ENCODE measurements around the gene ARIH2.
"Not testable (repeated sequence)": the region's sequence is repeated elsewhere in the genome, so short reads cannot be mapped to it uniquely, and the experiment has no call there.

The ARIH2 gene

DNA sequence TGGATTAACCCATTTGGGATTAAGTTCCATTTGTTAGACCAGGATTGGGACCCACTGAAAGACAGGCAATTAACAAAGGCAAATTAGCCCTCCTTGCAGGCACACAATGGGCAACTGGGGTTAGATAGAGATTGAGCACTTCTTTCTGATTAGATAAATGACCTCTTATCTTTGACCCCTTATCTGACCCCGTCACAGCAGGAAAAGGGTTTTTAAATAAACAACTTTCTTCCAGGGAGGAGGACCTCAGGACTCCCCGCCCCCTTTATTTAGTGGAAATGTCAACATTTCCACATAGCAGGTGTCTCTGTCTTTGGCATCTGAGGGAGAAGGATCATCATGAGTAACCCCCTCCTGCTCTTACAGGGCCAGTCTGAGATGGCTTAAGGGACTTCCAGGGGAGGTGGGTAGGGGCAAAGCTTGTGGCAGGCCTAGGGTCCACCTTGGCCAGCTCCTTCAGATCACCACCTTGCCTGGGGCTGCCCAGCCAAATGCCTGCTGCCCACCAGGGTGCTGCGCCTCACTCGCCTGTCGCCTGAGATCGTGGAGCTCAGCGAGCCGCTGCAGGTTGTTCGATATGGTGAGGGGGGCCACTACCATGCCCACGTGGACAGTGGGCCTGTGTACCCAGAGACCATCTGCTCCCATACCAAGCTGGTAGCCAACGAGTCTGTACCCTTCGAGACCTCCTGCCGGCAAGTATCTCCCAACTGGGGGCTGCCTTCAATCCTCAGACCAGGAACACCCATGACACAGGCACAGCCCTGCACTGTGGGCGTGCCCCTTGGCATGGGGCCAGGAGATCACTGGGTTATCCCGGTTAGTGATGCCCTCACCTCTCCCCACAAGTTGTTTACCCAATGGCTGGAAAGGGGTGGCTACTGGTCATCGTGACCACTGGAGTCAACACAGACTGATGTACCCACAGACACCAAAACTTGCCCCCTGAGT, 86.0 kb downstream of the ARIH2 start:
- DNase-seq (ENCODE audit: low read depth) = no peak

- DNase-seq (ENCODE audit: low read depth) = no peak
These were observed 86.7 kb downstream of the ARIH2 start for GRCh38 chr3:49005303-49005680.

DNA sequence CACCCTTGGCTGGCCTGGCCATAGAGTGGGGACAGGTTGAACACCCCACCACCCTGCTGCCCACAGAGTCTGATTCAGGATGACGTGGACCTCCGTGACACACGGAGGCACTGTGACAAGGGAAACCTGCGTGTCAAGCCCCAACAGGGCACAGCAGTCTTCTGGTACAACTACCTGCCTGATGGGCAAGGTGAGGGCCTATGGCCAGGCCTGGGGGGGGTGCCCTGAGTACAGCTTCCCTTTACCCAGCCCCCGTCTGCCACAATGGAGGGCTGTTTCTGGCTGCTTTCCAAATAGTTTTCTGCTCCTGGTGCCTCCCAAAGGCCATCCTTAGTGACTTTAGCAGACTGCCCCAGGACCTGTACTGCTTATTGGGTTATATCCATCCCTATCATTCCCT, 87.4 kb downstream of the ARIH2 start:
- DNase-seq (ENCODE audit: low read depth) = no peak

GRCh38 chr3:49006408-49007067, 87.9 kb downstream of the ARIH2 start:
- DNase-seq (ENCODE audit: low read depth) = no peak

DNA sequence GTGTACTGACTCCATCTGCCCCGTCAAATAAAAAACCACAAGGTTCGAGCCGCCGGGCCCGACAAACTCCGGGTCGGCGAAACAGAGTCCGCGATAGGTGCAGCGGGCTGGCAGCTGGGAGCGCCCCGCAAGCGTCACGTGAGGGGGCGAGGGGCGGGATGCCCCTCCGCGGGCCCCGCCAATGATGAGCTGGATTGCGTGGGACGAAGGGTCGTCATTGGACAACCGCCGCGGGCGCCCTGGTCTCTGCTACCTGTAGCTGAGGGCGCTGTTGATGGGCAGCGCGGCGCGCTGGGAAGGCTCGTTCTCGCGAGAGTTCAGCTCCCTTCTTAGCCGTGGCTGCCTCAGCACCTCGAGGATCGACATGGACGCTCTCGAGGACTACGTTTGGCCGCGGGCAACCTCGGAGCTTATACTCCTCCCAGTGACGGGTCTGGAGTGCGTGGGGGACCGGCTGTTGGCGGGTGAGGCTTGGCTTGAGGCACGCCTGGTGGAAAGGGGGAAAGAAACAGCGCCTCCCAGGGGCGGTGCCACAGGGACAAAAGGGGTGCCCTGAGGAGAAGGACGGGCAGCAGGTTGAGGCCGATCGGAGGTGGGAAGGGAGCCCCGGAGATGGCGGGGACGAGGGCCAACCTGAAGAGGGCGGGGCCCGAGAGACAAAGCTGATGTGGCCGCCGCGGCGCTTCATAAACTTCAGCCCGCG, 88.6 kb downstream of the ARIH2 start, which contains the start of gene WDR6:
Gene WDR6 (plus strand): TSS at position 324 of the 703 bp plus-strand sequence. CDS start 41 bp downstream, at position 365.
- peak; percentile 89 for DNase-seq (ENCODE audit: low read depth)

DNA sequence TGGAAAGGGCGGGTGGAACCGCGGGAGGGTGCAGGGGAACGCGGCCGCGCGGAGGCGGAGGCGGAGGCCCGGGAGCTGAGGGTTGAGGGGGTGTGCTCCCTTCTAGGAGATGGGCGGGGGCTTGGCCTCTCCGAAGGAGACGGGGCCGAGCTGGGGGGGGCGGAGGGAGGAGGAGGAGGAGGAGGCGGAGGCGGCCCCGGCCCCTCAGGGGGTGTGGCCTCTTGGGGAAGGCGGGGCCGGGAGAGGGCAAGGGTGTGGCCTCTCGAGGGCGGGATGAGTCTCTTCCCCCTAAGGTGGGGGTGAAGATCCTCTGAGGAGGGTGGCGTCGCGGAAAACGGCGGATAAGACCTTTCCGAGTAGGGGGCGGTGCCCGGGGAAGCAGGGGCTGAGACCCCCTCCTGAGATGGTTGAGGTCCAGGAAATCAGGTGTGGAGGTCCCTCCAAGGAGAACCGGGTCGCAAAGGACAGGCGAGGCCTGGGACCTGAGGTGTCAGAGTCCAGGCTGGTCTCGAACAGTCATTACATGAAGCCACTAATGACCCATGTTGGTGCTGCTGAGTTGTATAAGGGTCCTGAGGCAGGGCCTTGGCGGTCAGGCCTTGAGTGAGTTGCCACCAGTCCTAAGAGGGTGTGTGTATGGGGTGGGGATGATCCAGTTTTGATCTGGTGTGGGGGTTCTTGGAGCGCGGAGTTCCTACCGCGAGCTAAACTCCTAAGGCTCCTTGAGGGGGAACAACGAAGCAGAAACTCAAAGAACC, 89.3 kb downstream of the ARIH2 start:
- peak; percentile 71 for DNase-seq (ENCODE audit: low read depth)

DNA sequence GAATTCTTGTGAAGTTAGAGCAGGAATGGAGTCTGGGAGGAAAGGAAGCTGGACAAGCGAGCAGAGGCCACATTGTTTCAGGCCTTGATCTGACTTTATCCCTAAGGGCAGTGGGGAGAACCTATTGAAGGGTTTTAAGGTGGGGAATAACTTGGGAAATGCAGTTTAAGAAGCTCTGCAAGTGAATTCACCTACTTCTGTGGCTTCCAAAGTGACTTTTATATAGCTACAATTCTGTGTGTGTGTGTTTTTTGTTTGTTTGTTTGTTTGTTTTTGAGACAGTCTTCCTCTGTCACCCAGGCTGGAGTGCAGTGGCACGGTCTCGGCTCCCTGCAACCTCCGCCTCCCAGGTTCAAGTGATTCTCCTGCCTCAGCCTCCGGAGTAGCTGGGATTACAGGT, 90.0 kb downstream of the ARIH2 start:
- DNase-seq (ENCODE audit: low read depth) = not testable (repeated sequence)

GRCh38 chr3:49009396-49009795, 90.8 kb downstream of the ARIH2 start:
- DNase-seq (ENCODE audit: low read depth) = no peak

GRCh38 chr3:49012441-49013017, 93.9 kb downstream of the ARIH2 start:
- no peak for DNase-seq (ENCODE audit: low read depth)

- DNase-seq (ENCODE audit: low read depth) = no peak
These were observed 94.6 kb downstream of the ARIH2 start for GRCh38 chr3:49013113-49013737.

- DNase-seq (ENCODE audit: low read depth) = no peak
These were observed 95.4 kb downstream of the ARIH2 start for GRCh38 chr3:49013738-49014660.

GRCh38 chr3:49015072-49015471, 96.4 kb downstream of the ARIH2 start:
- DNase-seq (ENCODE audit: low read depth) = no peak

DNA sequence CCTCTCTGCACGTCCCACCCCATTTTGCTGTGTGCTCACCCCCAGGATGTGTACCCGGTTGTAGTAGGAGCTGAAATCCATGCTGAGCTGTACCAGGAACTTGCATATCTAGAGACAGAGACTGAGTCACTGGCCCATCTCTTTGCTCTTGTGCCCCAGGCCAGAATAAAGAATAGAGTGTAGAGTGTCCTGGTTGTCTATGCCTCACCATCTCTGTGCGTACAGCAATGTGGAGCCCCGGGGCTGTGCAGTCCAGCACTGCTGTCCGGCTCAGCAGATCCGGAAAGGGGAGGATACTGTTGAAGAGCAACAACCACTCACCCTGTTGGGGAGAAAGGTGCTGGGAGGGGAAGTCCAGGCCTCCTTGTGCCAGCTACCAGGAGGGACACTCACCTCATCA, 97.1 kb downstream of the ARIH2 start:
- DNase-seq (ENCODE audit: low read depth) = no peak

- DNase-seq (ENCODE audit: low read depth) = no peak
These were observed 98.0 kb downstream of the ARIH2 start for GRCh38 chr3:49016414-49017228.

GRCh38 chr3:49017229-49017970, 98.8 kb downstream of the ARIH2 start:
- no peak for DNase-seq (ENCODE audit: low read depth)

DNA sequence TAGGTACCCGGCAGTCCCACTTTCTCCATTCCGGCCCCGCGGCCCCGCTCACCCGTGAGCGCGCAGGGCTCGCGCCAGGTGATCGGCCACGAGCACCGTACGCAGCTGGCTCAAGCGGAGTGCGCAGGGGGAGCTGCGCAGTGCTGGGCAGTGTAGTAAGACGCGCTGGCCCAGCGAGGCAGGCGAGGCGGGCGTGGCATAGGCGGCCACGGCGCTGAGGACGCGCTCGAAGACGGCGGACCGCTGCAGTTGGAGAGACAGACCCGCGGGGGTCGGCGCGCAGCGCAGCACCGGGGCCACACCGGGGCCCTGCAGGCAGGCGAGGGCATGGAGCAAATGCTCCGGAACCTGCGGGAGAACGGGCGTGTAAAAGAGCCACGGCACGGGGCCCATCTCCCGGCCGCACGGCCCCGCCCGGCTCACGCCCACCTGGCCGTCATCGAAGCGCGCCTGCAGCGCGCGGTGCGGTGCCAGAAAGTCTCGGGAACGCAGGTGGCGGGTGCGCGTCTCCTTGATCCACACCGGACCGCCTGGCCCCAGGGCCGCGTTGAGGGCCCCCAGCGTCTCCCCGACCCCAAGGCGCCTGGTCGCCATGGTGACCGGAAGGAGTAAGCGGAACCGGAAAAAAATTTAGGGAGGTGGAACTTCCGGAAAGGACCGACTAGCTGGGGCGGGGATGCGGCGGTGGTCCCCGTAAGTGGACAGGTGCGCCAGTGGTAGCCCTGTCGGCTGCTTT, 99.5 kb downstream of the ARIH2 start, which contains the start of gene DALRD3:
Gene DALRD3 (minus strand): TSS at position 610 of the 736 bp plus-strand sequence. CDS start 16 bp downstream, at position 594.
- DNase-seq (ENCODE audit: low read depth) = no peak

- DNase-seq (ENCODE audit: low read depth) = no peak
These were observed 100.0 kb downstream of the ARIH2 start for GRCh38 chr3:49018707-49019006.

- no peak for DNase-seq (ENCODE audit: low read depth)
These were observed 101.3 kb downstream of the ARIH2 start for GRCh38 chr3:49019941-49020329.

Measured in stimulated activated CD8-positive, alpha-beta memory T cell treated with anti-CD3 and anti-CD28 coated beads, Interleukin-15, amount 100 ng/mL, for 24 hours (primary cell).